OCI-M1 (cell line): ENCODE results near the gene SYNRG.
A peak's percentile ranks its signal among the peaks of the same experiment; 100 is the strongest.

Experiments
- DNase-seq: peaks from one replicate; lab custom pipeline; 2025; lab: John Stamatoyannopoulos, UW

The SYNRG gene

DNA sequence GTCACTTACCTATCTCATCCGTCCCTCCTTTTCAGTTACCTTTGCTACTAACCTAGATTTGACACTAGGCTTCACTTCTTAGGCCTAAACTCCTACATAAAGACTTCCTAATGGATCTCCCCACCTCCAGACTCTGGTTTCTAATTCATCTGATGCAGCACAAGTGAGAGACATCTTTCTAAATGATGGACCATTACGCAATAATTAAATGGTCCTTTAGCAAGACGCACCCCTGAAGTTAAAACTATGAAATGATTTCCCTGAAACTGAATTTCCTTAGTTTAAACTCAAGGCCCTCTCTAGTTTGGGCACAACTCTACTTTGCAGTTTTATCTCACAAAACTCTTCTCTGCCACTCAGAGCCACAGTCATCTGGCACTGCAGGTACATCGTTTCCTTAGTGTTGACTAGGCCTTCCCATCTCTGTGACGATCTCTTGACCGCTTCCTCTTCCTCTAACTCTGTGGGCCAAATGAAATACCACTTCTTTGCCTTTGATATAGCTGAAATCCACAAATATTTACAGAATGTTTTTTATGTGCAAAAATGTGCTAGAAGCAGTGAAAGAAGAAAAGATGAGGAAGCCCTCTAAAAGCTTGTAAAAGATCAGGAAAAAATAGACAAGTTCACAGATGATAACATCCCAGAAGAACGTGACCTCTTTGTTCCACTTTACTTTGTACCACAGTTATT, 3.3 kb downstream of the SYNRG start:
- DNase-seq: peak; percentile 42

GRCh38 chr17:37605081-37605480, 4.1 kb downstream of the SYNRG start:
- no peak for DNase-seq

DNA sequence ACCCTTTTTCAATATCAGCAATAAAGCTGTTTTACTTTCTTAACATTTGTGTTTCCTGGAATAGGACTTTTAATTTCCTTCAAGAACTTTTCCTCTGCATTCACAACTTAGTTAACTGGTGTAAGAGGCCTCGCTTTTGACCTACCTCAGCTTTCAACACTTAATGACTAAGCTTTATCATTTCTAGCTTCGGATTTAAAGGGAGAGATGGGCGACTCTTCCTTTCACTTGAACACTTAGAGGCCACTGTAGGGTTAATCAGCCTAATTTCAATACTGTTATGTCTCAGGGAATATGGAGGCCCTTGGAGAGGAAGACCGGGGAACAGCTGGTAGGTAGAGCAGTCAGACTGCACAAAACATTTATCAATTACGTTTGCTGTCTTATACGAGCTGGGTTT, 4.7 kb downstream of the SYNRG start:
- no peak for DNase-seq

- no peak for DNase-seq
These were observed 11.1 kb downstream of the SYNRG start for GRCh38 chr17:37598145-37598544.

DNA sequence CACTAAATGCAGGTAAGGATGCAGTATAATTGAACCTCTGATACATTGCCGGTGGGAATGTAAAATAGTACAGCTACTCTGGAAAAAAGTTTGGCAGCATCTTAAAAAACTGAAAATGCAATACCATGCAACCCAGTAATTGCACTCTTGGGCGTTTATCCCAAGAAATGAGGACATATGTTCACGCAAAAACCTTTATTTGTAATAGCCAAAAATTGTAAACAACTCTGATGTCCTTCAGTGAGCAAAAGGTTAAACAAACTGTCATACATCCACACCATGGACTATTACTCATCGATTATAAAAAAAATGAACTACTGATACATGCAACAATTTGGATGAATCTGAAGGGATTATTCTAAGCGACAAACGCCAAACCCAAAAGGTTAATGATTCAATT, 16.9 kb downstream of the SYNRG start:
- no peak for DNase-seq

DNA sequence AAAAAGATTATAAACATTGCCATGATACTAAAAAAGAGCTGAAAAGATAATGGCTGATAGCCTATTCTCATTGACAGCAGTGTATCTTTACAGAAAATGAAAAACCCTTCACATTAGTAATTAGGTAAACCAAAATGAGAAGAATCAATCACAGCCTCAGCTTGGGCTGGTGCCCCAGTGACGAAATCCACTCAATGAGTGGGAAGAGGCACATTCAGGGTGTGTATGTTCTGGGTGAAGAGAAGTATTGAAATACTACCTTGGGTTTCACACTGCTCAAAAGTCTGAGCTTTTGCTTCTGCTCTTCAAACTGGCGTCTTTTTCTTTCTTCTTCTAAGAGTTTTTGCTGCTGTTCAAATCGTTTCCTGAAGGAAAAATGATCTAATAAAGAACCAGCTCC, 24.2 kb downstream of the SYNRG start:
- no peak for DNase-seq

DNA sequence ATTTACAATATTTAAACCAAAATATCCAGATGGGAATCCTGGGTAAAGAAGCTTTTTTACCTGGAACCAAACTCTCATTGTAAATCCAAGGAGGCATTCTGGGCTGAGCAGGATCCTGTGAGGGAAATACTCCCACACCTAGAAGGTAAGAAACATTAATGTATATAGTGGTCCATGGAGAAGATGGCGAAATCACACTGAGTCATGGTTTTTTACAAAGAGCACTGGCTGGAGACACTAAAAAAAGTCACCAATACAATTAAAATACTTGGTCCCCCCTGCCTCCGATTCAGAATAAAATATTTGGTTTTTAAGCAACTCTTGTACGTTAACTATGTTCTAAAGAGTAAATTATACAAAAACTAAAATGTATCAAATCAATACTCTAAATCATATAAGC, 32.9 kb downstream of the SYNRG start:
- no peak for DNase-seq

GRCh38 chr17:37574427-37574826, 34.8 kb downstream of the SYNRG start:
- no peak for DNase-seq

DNA sequence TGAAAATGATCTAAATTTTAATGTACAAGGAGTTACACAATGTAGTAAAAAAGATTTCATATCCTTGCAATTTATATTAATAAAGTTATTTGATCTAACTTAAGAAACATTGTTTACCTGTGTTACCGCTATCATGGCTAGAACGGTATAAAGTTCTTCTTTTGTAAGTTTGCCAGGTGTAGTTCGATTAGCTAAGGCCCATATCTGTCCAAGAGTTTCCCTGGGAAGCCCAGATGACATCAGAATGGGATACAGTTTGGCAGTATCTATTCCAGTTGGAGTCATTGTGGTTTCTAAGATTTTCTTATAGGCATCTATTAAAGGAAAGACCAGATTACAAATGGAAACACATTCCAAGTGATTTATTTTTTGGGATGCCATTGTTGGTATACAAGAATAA, 37.5 kb downstream of the SYNRG start:
- DNase-seq: no peak

GRCh38 chr17:37570527-37571093, 38.6 kb downstream of the SYNRG start:
- peak; percentile 44 for DNase-seq

DNA sequence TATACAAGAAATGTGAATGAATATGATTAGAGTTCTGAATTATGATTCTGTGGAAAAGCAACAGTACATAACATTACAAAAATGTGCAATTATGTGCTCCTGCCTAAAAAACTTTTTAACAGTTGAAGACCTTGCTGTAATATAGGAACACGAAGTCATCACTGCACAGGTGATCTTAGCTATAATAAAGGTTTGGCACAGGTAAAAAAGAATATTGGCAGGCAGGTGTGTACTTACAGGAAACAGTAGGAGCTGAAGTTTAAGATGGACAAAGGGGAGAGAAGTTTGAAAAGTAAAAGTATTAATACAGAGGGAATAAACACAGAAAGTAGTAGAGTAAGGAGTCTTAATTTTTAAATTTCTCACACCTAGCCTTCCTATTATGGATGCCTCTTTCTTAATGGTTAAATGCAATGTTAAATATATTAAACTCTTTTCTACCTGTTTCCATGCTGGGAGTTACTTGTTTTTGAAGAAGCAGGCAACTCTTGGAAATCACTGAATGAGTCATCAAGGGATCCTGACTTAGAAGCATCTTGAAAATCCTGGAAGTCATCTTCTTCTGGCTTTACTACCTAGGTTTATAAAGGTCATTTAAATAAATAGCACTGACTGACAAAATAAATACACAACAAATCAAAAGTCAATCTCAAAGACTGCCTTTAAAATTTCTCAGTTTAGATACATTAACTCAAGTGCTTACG, 40.7 kb downstream of the SYNRG start:
- DNase-seq: no peak

DNA sequence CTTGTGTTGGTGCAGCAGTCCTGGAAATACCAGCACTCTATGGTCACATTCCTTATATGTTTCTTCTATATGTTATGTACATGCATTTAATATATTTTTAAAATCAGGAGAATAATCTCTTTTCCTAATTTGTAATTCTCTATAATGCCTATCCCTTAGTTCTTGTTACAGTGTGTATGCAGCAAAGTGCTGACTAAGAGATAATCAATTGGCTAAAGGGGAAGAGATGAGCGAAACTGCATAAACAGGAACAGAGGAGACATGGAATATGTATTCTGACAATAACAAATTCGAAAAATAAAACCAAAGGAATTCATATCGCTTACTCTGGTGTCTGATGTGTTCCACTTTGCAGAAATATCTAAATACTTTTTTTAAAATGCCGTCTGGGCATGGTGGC, 41.7 kb downstream of the SYNRG start:
- no peak for DNase-seq

DNA sequence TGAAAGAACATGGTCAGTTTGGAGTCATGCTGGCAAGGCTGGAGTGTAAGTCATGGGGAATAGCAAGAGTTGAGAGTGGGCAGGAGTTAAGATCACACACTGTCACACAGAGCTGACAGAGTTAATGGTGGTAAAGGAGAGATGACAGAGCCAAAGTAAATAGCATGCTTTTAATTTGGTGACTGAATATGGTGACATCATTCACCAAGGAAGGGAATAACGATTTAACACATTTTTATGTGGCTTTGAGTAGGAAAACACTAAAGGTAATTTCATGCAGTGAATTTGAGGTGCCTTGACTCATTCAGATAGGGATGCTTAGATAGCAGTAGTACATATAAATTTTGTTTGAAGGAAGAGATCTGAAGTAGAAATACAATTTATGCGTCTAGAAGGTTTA, 42.1 kb downstream of the SYNRG start:
- DNase-seq: no peak

GRCh38 chr17:37564252-37564651, 45.0 kb downstream of the SYNRG start:
- no peak for DNase-seq

GRCh38 chr17:37562016-37562745, 47.0 kb downstream of the SYNRG start:
- no peak for DNase-seq

- no peak for DNase-seq
These were observed 50.9 kb downstream of the SYNRG start for GRCh38 chr17:37558299-37558698.

DNA sequence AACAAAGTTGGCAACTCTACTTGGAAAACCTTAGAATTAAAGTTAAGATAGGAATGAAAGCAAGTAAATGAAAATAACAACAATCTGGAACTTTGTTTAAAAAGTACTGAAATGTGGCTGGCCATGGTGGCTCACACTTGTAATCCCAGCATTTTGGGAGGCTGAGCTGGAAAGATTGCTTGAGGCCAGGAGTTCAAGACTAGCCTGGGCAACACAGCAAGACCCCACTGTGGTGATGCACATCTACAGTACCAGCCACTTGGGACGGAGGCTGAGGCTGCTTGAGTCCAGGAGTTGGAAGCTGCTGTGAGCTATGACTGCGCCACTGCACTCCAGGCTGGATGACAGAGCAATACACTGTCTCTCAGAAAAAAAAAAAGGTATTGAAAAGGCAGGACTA, 51.7 kb downstream of the SYNRG start:
- no peak for DNase-seq

DNA sequence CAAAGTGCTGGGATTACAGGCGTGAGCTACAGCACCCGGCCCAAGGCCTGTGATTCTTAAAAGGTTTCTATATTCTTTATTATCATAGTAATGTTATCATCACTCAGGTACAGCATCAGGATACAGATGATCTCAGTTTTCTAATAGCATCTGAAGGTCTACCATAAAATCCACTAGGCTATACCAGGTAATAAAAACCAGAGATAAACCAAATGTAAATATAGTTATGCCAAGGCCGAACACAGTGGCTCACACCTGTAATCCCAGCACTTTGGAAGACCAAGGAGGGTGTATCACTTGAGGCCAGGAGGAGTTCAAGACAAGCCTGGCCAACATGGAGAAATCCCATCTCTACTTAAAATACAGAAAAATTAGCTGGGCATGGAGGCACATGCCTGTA, 53.8 kb downstream of the SYNRG start:
- DNase-seq: no peak

- no peak for DNase-seq
These were observed 55.7 kb downstream of the SYNRG start for GRCh38 chr17:37553401-37553966.

DNA sequence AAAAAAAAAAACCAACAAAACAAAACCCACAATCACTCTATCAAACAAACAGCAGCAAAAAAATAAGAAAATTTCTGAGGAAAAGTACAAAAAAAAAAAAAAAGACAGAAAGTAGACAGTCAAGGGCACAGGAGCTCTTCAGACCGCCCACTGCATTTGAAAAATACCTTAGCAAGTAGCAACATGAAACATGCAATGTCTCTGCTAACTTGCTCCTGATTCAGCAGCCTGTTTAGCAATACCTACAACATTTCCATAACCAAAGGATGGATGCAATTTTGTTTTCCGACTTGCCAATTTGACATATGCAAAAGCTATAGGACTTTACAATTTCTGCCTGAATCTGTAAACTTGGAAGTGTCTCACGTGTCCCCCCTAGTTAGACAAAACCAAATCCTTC, 57.4 kb downstream of the SYNRG start:
- DNase-seq: no peak

GRCh38 chr17:37547986-37548385, 61.2 kb downstream of the SYNRG start:
- DNase-seq: no peak

GRCh38 chr17:37546302-37546701, 62.9 kb downstream of the SYNRG start:
- DNase-seq: no peak

GRCh38 chr17:37545486-37545885, 63.7 kb downstream of the SYNRG start:
- DNase-seq: no peak
